Hematopoietic multipotent progenitor cell (in vitro differentiated cells): ENCODE data around the gene MTMR1. TPM values are rescaled to one million over a fixed set of nuclear protein-coding genes. Genes with fewer than 3 reads are reported as not detected.

Experiments
- DNase-seq, 3 donors: peaks; one replicate each; pipeline ENCODE4 v3.0.0-alpha.2; 2011 to 2015; ENCODE audit warnings: low read depth in 2 of 3, low spot score in 2 of 3
- total RNA-seq: library from RNA; depleted of rRNA; stranded (reverse); fragments of >200 nt; gene quantifications from one replicate; pipeline ENCODE4 v1.2.3, GENCODE V29; 2012

Gene MTMR1
- total RNA-seq, 1 donor = 13.5 TPM

GRCh38 chrX:150774798-150775568 lies 81.8 kb downstream of the MTMR1 start:
- no peak for DNase-seq

- no peak for DNase-seq
These were observed 82.6 kb downstream of the MTMR1 start for GRCh38 chrX:150775569-150776350.

- no peak for DNase-seq
These were observed 84.3 kb downstream of the MTMR1 start for GRCh38 chrX:150777328-150777992.

GRCh38 chrX:150779385-150779784 lies 86.2 kb downstream of the MTMR1 start:
- DNase-seq = no peak

GRCh38 chrX:150781677-150782076 lies 88.5 kb downstream of the MTMR1 start:
- no peak for DNase-seq

GRCh38 chrX:150790021-150790420 lies 96.8 kb downstream of the MTMR1 start:
- no peak for DNase-seq

- DNase-seq = no peak
These were observed 99.8 kb downstream of the MTMR1 start for GRCh38 chrX:150792949-150793527.

- no peak for DNase-seq
These were observed 112.5 kb downstream of the MTMR1 start for GRCh38 chrX:150805736-150806135.

GRCh38 chrX:150806827-150807226 lies 113.6 kb downstream of the MTMR1 start:
- no peak for DNase-seq

- DNase-seq = peak in 1 of 3 donors; percentile 0
These were observed 120.7 kb downstream of the MTMR1 start for GRCh38 chrX:150813922-150814321.

Other genes starting within 250 kb of the MTMR1 start
- gene MTM1, start 124.8 kb upstream of the MTMR1 start, total RNA-seq = 7.0 TPM
- 19.9 TPM for gene CD99L2, start 205.3 kb downstream of the MTMR1 start, total RNA-seq